GM21360 (cell line): ENCODE data around the gene SPIN3.
"Not testable (repeated sequence)": the region's sequence is repeated elsewhere in the genome, so short reads cannot be mapped to it uniquely, and the experiment has no call there.

Source experiments
- ATAC-seq: cut with Tn5 transposase; IDR thresholded peaks from one replicate; pipeline ENCODE4 v1.9.1; 2021; ENCODE audit warnings: mild to moderate bottlenecking, moderate library complexity; ENCODE audit not compliant: unreplicated experiment

The SPIN3 gene

GRCh38 chrX:56995271-56995994 lies at the start of gene SPIN3:
TSS of gene SPIN3 (minus strand) at chrX:56995541. CDS start at chrX:56994947, 594 bp downstream.
- ATAC-seq, result peak; percentile 95

GRCh38 chrX:57044245-57044644 lies 48.9 kb upstream of the SPIN3 start:
- no peak for ATAC-seq

- not testable (repeated sequence) for ATAC-seq
These were observed 41.9 kb upstream of the SPIN3 start for GRCh38 chrX:57037265-57037664.

- no peak for ATAC-seq
These were observed 718 bp downstream of the SPIN3 start for GRCh38 chrX:56994375-56995270.

- no peak for ATAC-seq
These were observed 7.6 kb downstream of the SPIN3 start for GRCh38 chrX:56987741-56988140.

GRCh38 chrX:56986138-56986537 lies 9.2 kb downstream of the SPIN3 start:
- no peak for ATAC-seq

- ATAC-seq, result peak; percentile 94
These were observed 17.2 kb downstream of the SPIN3 start for GRCh38 chrX:56978172-56978571.

GRCh38 chrX:56975611-56976010 lies 19.7 kb downstream of the SPIN3 start:
- ATAC-seq, result no peak

GRCh38 chrX:56974408-56974807 lies 20.9 kb downstream of the SPIN3 start:
- no peak for ATAC-seq

- ATAC-seq, result no peak
These were observed 25.8 kb downstream of the SPIN3 start for GRCh38 chrX:56969559-56969958.

GRCh38 chrX:56968980-56969379 lies 26.4 kb downstream of the SPIN3 start:
- ATAC-seq, result no peak

- ATAC-seq, result no peak
These were observed 32.0 kb downstream of the SPIN3 start for GRCh38 chrX:56963377-56963776.

- ATAC-seq, result no peak
These were observed 47.6 kb downstream of the SPIN3 start for GRCh38 chrX:56947699-56948098.

GRCh38 chrX:56946201-56946600 lies 49.1 kb downstream of the SPIN3 start:
- ATAC-seq, result not testable (repeated sequence)

GRCh38 chrX:56945226-56945625 lies 50.1 kb downstream of the SPIN3 start:
- not testable (repeated sequence) for ATAC-seq

- ATAC-seq, result no peak
These were observed 52.1 kb downstream of the SPIN3 start for GRCh38 chrX:56943264-56943663.
